ENCODE measurements around the gene SEM1.
"Not testable (repeated sequence)": the region's sequence is repeated elsewhere in the genome, so short reads cannot be mapped to it uniquely, and the experiment has no call there.

Gene SEM1

GRCh38 chr7:96700516-96700915, 9.1 kb downstream of the SEM1 start:
- DNase-seq = no peak

GRCh38 chr7:96699219-96699871, 10.3 kb downstream of the SEM1 start:
- DNase-seq = no peak

GRCh38 chr7:96698449-96698848, 11.2 kb downstream of the SEM1 start:
- DNase-seq = not testable (repeated sequence)

GRCh38 chr7:96697822-96698221, 11.8 kb downstream of the SEM1 start:
- no peak for DNase-seq

- no peak for DNase-seq
These were observed 14.1 kb downstream of the SEM1 start for GRCh38 chr7:96695581-96695980.

GRCh38 chr7:96694082-96694481, 15.6 kb downstream of the SEM1 start:
- no peak for DNase-seq

- no peak for DNase-seq
These were observed 17.9 kb downstream of the SEM1 start for GRCh38 chr7:96691702-96692101.

- DNase-seq = no peak
These were observed 20.2 kb downstream of the SEM1 start for GRCh38 chr7:96689414-96689813.

GRCh38 chr7:96686305-96686704, 23.3 kb downstream of the SEM1 start:
- no peak for DNase-seq

- no peak for DNase-seq
These were observed 23.9 kb downstream of the SEM1 start for GRCh38 chr7:96685755-96686154.

- DNase-seq = no peak
These were observed 24.3 kb downstream of the SEM1 start for GRCh38 chr7:96685353-96685752.

- no peak for DNase-seq
These were observed 29.8 kb downstream of the SEM1 start for GRCh38 chr7:96679886-96680285.

GRCh38 chr7:96676919-96677318, 32.7 kb downstream of the SEM1 start:
- no peak for DNase-seq

- no peak for DNase-seq
These were observed 34.1 kb downstream of the SEM1 start for GRCh38 chr7:96675548-96675947.

GRCh38 chr7:96674565-96674964, 35.1 kb downstream of the SEM1 start:
- no peak for DNase-seq

- DNase-seq = no peak
These were observed 37.8 kb downstream of the SEM1 start for GRCh38 chr7:96671854-96672253.

GRCh38 chr7:96670338-96671289, 39.0 kb downstream of the SEM1 start:
- no peak for DNase-seq

GRCh38 chr7:96669812-96670211, 39.8 kb downstream of the SEM1 start:
- DNase-seq = no peak

GRCh38 chr7:96667026-96667425, 42.6 kb downstream of the SEM1 start:
- no peak for DNase-seq

- no peak for DNase-seq
These were observed 44.0 kb downstream of the SEM1 start for GRCh38 chr7:96665689-96666088.

- no peak for DNase-seq
These were observed 44.9 kb downstream of the SEM1 start for GRCh38 chr7:96664793-96665192.

- no peak for DNase-seq
These were observed 45.7 kb downstream of the SEM1 start for GRCh38 chr7:96663871-96664445.

- DNase-seq = no peak
These were observed 46.2 kb downstream of the SEM1 start for GRCh38 chr7:96663457-96663856.

GRCh38 chr7:96662151-96662550, 47.5 kb downstream of the SEM1 start:
- DNase-seq = not testable (repeated sequence)
